Activated T-cell treated with anti-CD3 and anti-CD28 coated beads for 48 hours (primary cell): ENCODE measurements around the gene DENND2A.
"Not testable (repeated sequence)": the region's sequence is repeated elsewhere in the genome, so short reads cannot be mapped to it uniquely, and the experiment has no call there.

Experiments used
- DNase-seq: peaks from one replicate; pipeline ENCODE4 v3.0.0-alpha.2; 2020; ENCODE audit warnings: low read depth

DENND2A gene

DNA sequence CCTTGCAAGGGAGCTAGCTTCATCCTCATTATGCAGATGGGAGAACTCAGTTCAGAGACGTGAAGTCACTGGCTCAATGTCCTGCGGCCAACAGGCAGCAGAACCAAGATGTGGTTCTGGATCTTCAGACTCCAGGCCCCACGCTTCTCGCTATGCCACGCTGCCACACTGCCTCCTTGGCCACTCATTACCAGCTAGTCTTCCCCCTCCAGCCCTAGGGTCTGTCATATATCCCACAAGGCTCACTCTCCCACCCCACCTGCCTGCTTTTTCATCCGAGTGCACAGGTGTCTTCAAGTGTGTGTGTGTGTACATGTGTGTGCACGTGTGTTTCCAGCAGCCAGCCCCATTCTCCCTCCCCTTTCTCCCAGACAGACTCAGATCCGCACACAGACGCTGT, 53.4 kb downstream of the DENND2A start:
- DNase-seq: no peak

DNA sequence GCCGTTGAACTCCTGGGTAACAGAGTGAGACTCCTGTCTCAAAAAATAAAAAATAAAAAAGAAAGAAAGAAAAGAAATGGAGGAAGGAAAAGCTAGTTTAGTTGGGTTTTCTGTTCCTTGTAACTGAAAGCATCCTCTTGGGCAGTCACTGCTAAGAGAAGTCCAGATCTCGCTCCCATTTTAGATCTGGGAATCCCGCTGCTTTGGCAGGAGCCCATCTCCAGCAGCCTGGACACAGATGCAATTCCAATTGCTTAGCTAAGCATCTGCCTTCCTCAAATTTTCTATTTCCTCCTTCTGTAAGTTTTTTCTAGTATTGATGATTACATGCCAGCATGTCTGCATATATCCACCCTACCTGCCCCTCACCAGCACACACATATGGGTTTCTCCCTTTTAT, 54.1 kb downstream of the DENND2A start:
- DNase-seq: no peak

DNA sequence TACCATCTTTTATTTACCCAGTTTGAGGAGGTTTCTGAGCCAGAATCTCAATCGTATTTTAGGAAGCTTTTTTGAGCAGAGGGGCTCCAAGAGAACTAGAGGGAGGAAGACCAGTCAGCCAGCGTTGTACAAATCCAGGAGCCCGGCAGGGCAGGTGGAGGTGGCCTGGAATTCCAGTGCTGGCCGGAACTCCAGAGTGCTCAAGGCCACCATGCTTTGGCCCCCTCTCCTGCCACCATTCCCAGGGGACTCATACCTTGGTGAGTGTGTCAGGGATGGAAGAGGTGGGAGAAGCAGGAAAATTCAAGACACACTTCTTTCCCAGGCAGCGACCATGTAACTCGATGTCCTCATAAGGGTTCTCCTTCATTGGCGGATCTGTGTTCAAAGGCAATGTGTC, 55.3 kb downstream of the DENND2A start:
- no peak for DNase-seq

DNA sequence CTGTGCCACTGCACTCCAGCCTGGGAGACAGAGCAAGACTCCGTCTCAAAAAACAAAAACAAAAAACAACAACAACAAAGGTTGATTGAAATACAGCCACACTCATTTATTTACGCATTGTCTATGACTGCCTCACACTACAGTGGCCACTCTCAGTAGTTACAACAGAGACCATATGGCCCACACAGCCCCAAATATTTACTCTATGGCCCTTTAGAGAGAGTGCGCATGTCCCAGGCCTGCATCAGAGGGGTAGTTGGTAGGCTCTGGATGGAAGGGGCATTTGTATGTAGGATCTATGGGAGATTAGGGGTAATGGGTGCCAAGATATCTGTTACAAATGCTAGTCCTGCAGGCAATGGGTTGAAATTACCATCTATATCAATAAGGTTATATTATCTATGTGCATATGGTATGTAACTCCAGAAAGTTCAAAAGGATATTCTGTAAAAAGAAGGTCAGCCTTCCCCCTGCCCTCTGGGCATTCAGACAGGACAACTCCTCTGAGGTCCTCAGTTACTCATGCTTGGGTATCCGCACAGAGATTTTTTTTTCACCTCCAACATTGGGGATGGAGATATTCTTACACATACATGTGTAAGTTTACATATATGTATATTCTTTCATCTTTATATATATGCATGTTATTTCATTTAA, 56.3 kb downstream of the DENND2A start:
- no peak for DNase-seq

DNA sequence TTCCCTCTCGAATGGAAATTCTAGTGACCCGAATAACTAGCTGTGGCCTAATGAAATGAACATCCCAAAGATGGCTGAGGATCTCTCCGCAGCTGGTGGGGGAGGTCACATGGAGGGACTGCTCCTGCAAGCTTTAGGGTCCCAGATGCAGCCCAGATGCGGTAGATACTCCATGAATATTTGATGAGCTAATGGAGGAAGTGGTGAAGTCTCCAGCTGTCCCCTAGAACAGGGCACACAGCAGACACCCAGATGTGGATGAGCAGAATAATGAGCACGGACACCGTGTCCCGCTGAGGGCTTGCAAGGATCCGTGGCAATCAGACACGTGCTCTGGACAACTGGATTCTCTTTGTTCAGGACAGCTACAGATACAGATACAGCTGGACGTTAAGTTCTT, 59.2 kb downstream of the DENND2A start:
- DNase-seq: no peak

DNA sequence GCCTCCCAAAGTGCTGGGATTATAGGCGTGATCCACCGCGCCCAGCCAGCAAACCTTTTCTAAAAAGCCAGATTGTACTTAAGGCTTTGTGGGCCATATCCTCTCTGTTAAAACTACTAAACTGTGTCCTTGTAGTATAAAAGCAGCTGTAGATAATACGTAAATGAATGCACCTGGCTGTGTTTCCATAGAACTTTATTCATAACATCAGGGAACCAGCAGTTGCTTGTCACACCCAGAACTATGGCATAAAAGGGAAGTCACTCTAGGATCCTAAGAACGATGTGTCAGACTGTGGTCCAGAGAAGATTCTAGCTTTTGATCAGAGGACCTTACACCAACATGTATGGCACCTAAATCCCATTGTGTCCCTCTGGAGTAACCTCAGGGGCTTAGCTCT, 63.0 kb downstream of the DENND2A start:
- DNase-seq: no peak

DNA sequence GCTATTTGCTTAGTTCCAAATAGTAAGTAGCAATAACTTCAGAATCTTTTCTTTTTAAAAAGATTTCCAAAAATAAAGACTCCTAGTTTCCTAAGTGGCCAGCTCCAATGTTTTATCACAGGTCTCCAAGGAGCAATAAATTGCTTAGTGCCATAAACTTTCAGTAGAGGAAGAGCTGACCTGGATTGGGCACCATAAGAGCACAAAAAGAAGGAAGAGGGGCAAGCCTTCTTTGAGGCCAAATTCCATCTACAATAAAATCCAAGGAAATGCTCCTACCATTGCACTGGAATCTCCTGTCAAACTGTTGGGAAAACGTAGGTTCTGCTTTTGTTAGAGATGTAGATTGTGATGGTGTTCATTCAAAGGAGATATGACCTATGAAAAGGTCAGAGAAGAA, 64.0 kb downstream of the DENND2A start:
- DNase-seq: no peak

DNA sequence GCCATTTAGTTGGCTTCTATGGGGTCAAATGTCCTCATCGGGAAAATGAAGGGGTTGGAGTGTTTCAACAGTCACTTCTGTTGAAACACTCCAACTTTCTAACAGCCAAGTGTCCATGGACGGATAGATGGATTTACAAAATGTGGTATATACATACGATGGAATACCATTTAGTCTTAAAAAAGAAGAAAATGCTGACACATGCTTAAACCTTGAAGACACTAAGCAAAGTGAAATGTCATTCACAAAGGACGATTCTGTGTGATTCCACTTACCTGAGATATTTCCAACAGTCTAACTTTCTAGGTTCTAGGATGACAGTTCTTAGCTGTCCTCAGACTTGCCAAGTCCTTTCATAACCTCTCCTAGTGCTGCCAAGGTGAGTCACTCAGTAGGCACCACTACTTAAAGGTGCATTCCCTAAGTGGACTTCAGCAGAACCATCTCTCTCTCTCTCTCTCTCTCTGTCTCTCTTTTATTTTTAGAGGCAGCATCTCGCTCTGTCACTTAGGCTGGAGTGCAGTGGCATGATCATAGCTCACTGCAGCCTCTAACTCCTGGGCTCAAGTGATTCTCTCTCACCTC, 69.0 kb downstream of the DENND2A start:
- DNase-seq: no peak

DNA sequence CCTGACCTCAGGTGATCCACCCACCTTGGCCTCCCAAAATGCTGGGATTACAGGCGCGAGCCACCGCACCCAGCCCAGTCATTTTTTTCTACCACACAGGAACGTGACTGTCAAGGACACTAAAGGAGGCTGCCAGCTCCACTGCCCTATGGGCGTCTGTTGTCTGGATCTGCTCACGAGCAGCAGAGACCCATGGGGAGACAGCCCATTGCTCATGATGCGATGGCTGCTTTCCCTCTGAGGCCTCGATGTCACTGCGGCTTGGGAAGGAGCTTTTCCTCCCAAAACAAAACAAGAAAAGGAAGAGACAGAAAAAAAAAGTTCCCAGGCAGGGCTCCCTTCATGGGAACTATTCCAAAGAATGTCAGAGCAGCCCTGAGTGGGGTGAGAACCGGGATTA, 70.5 kb downstream of the DENND2A start:
- no peak for DNase-seq

DNA sequence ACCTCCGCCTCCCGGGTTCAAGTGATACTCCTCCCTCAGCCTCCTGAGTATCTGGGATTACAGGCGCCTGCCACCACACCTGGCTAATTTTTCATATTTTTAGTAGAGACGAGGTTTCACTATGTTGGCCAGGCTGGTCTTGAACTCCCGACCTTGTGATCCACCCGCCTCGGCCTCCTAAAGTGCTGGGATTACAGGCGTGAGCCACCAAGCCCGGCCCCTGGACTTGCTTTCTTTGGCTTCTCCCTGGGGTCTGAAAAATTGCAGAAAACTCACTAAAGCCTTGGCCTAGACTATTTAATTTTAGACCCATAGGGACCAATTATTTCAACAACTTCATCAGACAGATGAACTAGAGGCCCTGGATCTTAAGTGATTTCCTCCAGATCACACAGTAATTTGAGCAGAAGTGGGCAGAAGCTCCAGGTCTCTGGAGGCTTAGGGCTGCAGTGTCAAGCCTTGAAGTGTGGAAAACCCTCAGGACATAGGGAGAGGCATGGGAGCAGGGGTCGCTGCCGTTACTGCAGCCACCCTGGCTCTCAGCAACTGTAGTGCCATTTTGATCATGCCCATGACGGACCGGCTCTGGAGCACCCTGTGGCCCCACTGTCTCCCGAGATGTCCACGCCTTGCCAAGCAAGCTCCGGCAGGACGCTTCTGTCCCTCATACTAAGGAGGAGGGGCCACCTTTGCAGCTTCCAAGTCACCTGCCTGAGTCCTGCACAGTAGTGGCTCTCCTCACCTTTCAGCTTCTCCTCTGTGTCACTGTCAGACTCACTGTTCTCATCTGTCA, 72.4 kb downstream of the DENND2A start:
- DNase-seq: no peak

DNA sequence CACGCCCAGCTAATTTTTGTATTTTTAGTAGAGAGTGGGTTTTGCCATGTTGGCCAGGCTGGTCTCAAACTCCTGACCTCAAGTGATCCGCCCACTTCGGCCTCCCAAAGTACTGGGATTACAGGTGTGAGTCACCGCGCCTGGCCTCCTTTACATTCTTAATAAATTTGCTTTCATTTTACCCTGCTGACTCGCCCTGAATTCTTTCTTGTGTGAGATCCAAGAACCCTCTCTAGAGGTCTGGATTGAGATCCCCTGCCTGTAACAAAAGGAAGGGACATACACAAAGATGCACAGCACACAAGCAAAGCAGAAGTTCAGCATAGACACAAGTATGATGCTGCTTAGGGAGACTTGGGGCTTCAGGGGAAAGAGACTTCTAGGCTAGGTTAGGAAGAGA, 74.4 kb downstream of the DENND2A start:
- not testable (repeated sequence) for DNase-seq

DNA sequence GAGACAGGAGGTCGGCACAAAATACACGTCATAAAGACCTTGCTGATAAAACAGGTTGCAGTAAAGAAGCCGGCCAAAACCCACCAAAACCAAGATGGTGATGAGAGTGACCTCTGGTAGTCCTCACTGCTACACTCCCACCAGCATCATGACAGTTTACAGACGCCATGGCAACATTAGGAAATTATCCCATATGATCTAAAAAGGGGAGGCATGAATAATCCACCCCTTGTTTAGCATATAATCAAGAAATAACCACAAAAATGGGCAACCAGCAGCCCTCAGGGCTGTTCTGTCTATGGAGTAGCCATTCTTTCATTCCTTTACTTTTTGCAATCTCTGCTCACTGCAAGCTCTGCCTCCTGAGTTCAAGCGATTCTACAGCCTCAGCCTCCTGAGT, 74.9 kb downstream of the DENND2A start:
- DNase-seq: not testable (repeated sequence)

DNA sequence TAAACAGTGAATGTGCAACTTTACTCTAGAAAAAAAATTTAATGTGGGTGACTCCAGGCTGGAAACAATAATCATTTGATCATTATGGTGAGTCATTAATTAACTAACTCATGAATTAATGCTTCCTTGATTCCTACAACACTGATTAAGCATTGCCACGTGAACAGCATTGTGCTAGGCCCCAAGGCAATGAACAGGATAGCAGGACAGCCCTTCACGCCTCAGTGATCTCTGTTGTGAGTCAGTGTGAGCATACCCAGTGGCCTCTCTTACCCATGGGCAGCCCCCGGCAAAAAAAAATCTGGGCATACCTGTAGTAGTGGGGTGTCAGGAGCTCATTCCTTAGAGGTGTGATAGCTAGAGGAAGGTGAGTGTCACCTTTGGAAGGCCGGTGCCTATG, 76.0 kb downstream of the DENND2A start:
- no peak for DNase-seq

DNA sequence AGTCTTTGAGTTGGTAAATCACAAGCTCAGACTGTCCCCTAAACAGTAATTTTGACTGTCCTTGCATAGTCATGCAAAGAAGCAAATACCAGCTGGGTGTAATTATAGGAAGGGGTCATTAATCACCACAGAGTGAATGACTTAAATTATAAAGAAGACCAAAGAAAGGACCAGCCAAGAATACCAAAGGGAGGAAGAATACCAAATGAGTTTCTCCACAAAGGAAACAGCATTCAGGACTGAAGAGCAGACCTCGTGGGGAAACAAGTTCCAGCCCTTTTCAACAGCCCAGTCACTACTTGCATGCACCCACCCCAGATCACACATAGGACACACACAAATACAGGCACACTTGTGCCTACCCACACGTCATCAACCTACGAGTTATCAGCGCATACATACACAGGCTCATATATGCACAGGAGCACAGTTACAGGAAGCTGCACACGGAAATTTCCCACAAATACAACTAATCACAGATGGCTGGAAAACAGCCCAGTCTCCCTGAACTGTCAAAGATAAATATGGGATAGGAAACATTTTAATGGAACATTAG, 77.6 kb downstream of the DENND2A start:
- no peak for DNase-seq

DNA sequence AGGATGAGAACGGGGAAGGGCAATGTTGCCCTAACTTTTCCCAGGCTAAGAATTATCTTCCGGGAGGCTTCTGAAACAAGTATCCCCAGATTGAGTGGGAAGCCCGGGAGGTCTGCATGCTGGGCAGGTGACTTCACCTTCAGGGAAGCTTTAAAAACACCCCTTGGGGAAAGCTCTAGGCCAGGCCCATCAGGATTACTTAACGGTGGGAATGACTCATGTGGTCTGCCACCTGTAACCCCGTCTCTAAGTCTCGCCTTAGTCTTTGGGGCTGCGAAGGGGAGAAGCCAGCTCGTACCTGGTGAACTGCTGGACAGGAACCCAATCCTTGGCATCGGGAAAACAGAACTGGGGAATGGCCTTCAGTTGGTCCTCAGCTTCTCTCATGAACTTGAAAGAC, 81.2 kb downstream of the DENND2A start:
- no peak for DNase-seq

DNA sequence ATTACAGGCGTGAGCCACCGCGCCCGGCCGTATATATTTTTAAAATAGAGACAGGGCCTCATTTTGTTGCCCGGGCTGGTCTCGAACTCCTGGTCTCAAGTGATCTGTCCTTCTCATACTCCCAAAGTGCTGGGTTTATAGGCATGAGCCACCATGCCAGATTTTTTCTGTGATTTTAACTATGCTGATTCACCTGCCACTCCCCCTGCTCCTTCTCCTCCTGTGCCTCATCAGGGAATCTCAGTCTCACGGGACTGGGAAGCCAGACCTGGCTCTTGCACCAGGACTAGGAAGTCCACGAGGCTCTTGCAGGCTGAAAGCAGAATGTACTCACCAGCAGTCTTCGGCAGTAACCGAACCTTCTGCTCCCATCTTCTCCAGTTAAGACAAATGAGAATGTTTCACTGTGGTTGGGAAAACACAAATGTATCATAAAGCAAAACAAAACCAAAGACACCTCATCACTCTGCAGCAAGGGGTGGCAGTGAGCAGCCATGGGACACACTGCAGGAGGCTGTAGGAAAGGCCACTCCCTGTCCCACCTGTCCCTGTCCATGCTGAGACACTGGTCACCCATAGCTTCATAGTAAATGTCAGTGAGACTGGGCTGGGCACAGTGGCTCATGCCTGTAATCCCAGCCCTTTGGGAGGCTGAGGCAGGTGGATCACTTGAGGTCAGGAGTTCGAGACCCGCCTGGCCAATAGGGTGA, 82.6 kb downstream of the DENND2A start:
- no peak for DNase-seq

DNA sequence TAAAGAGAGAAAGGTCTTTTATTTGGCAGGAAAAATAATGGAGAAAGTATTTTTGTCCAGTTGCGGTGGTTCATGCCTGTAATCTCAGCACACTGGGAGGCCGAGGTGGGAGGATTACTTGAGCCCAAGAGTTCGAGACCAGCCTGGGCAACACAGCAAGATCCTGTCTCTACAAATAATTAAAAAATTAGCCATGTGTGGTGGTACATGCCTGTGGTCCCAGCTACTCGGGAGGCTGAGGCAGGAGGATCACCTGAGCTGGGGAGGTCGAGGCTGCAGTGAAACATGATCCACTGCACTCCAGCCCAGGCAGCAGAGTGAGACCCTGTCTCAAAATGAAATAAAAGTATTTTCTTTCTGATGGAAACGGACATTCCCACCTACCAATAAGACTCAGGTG, 83.5 kb downstream of the DENND2A start:
- DNase-seq: no peak

DNA sequence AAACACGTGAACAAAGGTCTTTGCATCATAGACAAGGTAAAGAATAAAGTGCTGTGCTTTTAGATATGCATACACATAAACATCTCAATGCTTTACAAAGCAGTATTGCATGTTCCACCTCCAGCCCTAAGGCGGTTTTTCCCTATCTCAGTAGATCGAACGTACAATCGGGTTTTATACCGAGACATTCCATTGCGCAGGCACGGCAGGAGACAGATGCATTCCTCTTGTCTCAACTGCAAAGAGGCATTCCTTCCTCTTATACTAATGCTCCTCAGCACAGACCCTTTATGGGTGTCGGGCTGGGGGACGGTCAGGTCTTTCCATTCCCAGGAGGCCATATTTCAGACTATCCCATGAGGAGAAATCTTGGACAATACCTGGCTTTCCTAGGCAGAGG, 87.4 kb downstream of the DENND2A start:
- not testable (repeated sequence) for DNase-seq

DNA sequence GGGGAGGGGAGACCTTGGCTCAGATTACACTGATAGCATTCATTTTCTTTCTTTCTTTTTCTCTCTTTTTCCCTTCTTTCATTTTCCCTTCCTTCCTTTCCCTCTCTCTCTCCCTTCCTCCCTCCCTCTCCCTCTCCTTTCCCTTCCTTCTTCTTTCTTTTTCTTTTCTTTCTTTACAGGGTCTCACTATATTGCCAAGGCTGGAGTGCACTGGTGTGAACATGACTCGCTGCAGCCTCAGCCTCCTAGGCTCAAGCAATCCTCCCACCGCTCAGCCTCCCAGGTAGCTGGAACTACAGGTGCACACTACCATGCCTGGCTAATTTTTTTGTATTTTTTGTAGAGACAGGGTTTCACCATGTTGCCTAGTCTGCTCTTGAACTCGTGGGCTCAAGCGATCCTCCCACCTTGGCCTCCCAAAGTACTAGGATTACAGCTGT, 88.4 kb downstream of the DENND2A start:
- DNase-seq: no peak

DNA sequence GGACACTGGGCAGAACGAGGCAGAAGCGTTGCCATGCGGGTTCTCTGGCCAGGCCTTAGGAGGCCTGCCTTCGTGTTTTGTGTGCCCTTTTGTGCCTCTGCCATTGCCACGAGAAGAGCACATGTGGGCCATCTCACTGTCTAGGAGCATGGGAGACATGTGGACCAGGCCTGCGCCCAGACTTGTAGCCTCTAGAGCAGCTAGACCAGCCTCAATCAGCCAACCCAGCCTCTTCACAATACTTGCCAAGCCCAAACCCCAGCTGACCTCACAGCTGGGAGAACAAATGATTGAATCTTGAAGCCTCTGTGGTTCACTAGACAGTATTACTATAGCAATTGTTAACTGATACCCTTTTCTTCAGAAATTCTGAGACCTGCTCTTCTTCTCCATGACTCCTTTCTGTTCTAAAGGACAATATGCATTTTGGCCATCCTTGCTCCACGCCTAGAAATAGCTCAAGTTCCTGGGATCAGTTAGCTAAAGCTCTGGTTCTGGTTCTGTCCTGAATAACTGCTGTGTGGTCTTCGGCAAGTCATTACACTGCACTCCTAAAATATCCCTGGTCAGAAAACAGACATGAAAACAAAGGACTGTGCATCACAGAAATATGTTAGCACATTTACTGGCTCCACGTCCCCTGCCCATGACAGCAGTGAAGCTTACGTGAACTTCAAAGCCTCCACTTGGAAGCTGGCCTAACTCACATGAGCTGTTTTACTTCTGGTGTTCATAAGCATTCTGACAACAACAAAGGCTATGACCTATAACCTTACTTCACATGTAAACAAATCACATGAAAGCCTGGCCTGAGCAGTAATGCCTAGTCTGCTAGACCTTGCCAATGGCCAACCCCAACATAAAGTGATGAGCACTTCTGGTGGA, 89.0 kb downstream of the DENND2A start:
- no peak for DNase-seq

DNA sequence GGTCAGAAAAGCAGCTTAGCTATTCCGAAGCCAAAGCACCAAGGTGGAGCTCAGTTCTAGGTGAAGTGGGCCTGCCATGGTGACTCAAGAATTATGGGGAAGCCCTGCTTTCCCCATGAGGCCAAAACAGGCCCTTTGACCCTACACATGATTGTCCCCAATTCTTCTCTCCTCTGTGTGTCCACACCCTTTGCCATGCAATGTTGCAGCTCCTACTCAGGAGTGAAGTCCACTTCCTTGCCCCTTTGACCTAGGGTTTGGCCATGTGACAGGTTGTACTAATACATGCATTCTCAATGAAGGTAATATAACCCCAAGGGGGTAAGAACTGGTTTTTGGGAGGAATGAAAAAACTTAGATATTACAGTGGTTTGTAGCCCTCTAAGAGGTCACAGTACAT, 93.7 kb downstream of the DENND2A start:
- no peak for DNase-seq
